Measurements from ENCODE around the gene PPM1D.

DNA sequence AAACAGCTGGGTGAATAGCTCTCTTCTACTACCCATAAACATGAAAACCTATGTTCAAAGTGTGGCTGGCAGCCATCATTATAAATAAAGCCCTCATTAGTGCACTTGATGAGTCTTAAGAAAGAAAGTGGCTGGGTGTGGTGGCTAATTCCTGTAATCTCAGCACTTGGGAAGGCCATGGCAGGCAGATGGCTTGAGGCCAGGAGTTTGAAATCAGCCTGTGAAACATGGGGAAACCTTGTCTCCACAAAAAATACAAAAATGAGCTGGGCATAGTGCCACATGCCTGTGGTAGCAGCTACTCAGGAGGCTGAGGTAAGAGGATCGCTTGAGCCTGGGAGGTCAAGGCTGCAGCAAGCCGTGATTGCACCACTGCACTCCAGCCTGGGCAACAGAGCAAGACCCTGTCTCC is 45.6 kb upstream of the PPM1D start:
- TF ChIP-seq, protein P1, sequence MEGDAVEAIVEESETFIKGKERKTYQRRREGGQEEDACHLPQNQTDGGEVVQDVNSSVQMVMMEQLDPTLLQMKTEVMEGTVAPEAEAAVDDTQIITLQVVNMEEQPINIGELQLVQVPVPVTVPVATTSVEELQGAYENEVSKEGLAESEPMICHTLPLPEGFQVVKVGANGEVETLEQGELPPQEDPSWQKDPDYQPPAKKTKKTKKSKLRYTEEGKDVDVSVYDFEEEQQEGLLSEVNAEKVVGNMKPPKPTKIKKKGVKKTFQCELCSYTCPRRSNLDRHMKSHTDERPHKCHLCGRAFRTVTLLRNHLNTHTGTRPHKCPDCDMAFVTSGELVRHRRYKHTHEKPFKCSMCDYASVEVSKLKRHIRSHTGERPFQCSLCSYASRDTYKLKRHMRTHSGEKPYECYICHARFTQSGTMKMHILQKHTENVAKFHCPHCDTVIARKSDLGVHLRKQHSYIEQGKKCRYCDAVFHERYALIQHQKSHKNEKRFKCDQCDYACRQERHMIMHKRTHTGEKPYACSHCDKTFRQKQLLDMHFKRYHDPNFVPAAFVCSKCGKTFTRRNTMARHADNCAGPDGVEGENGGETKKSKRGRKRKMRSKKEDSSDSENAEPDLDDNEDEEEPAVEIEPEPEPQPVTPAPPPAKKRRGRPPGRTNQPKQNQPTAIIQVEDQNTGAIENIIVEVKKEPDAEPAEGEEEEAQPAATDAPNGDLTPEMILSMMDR (conservative IDR thresholded peaks at IDR 0.05; ENCODE audit: low read length), result no peak
- TF ChIP-seq EZH2phosphoT487 (IDR thresholded peaks at IDR 0.05; ENCODE audit: borderline replicate concordance), result no peak

Data from Loucy (cell line).